GM19452 (cell line): ENCODE data around the gene SLC25A47.
A peak's percentile ranks its signal among the peaks of the same experiment; 100 is the strongest.
"Not testable (repeated sequence)": the region's sequence is repeated elsewhere in the genome, so short reads cannot be mapped to it uniquely, and the experiment has no call there.

Source experiments
- ATAC-seq: cut with Tn5 transposase; IDR thresholded peaks from one replicate; pipeline ENCODE4 v1.9.1; 2021; ENCODE audit not compliant: unreplicated experiment

The SLC25A47 gene

DNA sequence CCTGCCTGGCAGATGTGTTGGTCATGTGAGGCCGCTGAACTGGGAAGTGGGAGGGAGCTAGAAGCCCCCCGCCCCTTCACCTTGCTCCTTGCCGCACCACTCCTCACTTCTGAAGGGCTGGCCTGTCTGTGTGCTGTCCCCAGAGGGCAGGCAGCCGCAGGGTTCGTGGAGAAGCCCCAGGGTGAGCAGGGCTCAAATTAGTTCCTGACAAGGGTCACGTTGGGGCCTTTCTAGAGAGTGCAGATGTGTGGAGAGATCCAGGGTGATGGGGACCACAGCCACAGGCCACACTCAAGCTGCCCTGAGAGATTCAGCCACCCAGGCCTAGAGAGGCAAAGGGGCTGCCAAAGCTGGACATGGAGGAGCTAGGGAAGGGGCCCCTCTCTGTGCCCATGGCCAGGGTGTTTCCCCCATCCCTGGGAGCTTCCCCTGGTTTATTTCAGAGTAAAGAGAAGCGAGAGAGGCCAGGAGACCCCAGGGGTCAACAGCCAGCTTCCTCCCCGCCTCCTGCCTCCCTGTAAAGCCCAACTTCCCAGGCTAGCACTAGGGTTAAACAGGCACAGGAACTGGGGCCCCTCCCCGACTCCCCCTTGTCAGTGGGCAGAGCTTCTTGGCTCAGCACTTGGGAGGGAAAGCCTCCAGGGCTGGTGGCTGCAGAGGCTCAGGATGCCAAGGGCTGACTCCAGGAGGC lies 33.1 kb upstream of the SLC25A47 start:
- ATAC-seq = no peak

DNA sequence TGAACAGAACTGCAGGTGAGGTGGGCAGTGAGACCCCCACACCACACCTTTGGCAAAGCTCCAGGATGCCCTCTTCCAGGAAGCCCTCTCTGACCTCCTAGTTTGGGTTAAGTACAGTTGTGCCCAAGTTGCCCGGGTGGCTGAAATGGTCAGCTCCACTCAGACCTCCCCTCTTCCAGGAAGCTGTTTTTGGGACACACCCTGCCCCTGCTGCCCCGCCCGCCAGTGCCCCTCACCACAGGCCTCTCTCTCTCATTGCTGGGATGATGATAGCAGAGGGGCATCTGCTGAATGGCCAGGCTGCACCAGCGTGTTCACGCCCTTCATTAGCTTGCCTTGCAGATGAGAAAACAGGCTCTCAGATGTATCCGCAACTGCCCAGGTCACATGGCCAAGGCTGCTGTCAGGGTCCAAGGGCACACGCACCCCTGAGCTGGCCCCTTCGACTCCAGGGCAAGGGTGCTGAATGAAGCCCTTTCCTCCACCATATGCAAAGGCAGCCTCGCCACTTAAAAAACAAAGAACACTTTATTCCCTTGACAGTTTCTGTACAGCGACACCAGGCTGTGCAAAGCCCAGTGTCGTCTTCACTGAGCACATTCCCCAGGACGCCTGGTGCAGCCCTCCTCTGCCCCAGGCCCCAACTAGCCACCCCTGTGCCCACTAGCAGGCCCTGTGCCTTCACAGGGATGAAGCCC lies 32.4 kb upstream of the SLC25A47 start:
- ATAC-seq = no peak

DNA sequence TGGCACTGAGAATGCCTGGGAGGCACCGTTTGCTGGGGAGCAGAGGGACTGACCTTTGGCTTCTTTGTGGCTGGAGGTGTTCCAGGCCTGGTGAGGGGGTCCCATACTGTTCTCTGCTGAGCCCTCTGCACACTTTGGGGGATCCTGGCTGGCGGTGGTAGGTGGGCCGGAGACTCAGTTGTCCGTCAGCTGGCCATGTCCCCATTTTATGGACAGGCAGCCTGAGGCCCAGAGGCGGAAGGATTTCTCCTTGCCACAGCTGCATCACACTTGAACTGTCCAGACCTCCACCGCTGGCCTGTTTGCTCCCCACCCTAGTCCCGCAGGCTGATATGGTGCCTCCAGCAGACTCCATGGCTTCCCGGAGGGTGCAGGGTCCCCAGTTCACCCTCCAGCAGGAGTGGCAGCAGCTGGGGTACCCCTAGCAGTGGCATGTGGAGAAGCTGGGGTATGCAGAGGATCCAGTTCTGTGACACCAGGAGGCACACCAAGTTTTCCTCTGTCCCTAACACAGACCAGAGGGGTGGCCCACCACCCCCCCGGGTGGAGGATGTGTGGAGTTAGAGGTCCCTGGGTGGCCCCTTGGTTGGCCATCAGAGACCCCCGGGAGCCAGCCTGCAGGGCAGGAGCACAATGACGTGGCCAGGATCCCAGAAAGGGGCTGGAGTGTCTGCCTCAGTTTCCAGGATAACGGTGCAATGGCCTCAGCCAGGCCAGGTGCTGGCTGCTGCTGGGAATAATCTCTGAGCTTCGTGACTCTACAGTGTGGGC lies 31.6 kb upstream of the SLC25A47 start:
- no peak for ATAC-seq

DNA sequence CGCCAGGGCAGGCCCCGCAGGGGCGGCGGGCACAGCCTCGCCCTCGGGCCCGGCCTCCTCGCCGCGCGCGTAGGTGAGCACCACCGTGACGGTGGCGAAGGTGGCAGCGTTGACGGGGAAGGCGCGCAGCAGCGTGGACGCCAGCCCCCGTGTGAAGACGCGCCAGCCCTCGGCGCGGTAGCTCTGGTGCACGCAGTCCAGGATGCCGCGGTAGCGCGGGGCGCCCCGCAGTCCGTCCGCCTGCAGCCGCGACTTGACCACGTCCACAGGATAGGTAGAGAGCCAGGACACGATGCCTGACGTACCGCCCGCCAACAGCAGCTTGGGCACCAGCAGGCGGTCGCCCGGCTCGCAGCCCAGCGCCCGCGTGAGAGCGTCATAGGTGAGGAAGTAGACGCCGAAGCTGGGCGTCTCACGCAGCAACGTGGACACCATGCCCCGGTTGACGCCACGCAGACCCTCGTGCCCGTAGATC lies 30.8 kb upstream of the SLC25A47 start:
- no peak for ATAC-seq

DNA sequence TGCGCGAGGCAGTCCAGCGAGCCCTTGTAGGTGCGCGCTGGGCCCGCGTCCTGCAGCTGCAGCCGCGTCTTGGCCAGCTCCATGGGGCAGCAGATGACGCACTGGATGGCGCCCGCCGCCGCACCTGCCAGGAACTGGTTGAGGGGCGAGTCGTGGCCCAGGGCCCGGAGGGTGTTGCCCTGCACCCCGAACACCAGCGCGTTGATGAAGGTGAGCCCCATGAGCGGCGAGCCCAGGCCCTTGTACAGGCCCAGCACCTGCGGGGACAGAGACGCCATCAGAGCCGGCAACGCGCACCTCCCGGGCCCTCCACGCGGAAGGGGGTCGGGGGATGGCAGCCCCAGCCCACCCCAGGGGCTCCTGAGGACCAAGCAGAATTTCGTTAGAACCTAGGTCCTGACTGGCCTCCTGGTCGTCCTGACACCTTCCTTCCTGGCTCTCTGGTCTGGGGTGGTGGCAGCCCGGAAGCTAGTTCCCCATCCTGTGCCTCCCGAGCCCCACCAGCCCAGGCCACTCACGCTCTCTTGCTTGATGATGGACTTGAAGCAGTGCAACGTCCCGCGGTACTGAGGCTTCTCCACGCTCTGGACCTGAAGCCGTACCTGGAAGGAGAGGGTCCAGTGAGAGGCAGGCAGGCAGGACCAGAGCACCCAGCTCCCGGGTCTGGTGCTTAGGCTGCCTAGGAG lies 30.2 kb upstream of the SLC25A47 start:
- no peak for ATAC-seq

DNA sequence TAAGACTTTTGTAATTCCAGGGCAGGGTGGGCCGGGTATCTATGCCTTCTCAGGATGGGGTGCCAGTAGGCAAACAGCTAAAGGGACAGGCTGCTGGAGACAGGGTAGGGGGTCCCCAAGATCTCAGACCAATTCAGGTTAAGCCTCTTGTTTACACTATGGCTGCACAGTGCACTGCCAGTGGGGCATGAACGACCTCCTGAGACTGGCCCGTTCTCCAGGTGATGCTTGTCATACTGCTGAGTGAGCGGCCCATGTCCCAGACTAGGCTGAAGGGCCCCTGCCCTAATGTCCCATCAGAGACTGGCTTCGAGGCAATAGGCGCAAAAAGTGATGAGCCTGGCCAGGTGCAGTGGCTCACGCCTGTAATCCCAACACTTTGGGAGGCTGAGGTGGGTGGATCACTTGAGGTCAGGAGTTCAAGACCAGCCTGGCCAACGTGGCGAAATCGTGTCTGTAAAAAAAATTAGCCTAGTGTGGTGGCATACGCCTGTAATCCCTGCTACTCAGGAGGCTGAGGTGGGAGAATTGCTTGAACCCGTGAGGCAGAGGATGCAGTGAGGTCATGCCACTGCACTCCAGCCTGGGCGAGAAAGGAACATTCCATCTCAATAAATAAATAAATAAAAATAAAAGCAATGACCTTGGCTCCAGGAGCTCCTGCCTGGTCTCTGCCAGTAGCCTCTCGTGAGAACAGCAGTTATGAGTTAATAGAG lies 29.5 kb upstream of the SLC25A47 start:
- ATAC-seq = no peak

DNA sequence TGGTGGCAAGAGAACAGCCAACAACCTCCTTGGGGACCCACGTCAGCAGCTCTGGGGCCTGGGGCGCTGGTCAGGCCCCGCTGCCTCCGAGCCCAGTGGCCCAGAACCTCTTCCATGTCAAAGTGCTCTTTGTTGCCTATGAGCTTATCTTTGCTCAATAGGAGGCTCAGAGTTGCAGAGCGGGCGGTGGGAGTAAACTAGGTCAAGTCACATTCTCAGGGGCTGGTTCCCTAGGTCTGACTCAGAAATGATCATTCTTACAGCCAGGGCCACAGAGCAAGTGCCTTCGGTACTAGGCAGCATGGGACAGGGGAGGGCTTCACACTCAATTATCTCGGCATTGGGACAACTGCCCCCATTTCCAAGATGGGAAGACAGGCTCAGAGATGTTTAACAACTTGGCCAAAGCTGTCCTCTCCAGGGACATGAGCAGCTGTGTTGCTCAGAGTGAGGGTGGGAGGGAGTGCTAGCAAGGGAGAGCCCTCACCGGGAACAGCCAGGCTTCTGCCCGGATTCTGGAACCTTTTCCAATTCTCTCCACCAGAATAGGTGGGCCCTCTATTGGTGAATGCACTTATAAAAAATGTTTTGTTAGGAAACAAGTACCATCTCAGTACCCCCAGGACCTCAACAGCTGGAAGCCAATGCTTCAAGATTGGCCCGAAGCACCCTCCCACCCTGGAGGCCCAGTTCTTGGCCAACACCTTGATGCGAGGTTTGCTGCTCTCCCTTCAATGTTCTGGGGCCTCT lies 28.8 kb upstream of the SLC25A47 start:
- ATAC-seq = no peak

DNA sequence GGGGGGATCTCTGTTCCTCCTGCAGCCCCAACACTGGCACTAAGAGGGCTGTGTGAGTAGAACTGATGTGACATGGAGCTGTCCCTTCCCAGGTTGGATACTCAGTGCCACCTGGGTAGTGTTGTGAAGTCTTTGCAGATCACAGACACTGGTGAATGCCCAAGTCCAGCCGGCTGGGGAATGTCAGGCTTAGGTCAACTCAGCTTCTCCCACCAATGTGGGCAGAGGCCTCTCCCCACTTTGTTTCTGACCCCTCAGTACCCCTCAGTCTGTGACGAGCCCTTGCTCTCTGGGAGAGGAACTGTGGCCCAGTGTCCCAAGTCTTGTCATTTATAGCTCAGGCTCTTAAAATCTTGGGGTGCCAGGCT lies 28.2 kb upstream of the SLC25A47 start:
- no peak for ATAC-seq

DNA sequence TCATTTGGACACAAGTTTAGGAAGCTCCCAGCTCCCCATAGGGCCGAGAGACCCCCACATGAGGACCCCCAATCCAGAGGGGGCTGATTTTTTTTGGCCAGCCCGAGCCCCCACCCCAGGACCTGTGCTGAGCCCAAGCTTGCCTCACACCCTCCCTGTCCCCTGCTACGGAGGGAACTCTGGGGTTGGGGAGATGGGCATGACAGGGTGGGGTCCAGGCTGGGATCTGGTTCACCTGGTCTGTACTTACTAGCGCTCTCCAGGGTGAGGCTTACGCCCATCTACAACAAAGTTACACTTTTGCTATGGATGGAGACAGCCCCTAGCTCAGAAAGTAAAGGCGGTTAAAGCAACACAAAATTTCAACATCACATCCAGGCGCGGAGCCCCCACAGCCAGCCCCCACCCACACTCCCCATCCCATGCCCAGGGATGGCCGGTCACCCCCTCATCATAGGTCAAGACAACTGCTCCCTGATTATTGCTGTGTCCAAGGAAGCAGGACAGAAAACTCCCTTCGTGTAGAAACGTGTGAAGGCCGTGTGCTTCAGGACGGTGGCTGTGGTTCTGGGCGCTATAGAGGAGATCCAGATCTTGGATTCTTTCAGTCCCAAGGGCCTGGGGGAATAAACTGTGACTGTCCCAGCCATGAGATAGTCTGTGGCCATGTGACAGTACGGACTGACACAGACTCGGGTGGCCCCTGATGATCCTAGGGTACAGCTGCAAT lies 27.6 kb upstream of the SLC25A47 start:
- ATAC-seq = no peak

DNA sequence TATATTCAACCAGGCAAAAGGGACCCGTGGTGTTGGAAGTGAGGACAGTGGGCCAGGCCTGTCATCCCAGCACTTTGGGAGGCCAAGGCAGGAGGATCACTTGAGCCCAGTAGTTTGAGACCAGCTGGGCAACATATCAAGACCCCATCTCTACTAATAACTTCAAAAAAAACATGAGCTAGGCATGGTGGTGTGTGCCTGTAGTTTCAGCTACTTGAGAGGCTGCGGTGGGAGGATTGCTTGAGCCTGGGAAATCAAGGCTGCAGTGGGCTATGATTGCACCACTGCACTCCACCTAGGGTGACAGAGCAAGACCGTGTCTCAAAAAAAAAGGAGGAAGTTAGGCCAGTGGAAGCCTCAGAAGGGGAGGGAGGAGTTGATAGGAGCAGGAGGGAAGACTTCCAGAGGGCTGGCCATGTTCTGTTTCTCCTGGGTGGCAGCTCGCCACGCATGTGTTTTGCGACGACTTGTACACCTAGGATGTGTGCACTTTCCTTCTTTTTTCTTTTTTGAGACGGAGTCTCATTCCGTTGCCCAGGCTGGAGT lies 27.0 kb upstream of the SLC25A47 start:
- no peak for ATAC-seq

DNA sequence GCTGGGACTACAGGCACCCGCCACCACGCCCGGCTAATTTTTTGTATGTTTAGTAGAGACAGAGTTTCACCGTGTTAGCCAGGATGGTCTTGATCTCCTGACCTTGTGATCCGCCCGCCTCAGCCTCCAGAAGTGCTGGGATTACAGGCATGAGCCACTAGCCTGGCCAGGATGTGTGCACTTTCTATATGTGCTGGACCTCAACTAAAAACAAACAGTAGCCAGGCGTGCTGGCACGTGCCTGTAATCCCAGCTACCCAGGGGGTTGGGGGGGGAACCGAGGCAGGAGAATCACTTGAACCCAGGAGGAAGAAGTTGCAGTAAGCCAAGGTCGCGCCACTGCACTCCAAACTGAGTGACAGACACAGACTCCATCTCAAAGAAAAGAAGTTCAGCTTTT lies 26.4 kb upstream of the SLC25A47 start:
- ATAC-seq = not testable (repeated sequence)

DNA sequence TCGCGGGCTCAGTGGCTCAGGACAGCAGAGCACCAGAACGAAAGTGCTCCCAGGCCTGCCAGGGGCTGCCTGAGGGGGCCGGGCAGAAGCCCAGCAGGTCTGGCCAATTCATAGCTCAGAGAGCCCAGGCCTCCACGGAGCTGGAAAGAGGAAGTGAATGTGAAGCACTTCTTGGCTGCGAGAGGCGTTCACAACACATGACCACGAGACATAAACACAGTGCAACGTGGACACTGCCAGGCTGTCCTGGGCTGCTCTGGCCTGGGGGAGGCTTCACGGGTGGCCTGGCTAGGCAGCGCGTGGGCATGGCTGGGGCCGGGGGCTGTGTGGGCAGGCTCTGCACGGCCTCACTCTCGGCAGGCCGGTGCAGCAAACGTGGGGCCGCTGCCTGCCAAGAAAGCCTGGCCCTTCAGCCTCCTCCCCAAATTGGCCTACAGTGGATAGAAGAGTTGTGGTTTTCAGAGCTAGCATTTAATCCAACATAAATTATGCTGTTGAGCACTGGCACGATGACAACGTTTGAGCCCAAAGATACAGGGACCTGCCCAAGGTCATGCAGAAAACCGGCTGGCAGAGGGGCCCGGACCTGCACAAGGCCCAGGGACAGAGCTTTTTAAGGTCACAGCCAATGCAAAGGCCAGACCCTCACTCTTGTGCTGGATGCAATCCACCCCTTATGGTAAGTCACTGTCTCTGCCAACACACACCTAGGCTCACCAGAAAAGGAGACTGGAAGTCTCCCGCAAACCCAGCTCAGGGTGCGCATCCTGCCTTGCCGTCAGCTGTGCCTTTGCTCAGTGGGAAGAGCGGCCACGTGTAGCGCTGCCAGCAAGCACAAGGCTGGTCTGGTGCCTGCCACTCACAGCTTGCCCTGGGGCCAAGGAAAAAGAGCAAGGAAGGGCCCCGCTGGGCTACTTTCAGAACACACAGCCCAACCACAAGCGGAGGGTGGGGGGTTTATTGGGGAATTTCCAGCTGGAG lies 25.5 kb upstream of the SLC25A47 start:
- peak; percentile 83 for ATAC-seq

DNA sequence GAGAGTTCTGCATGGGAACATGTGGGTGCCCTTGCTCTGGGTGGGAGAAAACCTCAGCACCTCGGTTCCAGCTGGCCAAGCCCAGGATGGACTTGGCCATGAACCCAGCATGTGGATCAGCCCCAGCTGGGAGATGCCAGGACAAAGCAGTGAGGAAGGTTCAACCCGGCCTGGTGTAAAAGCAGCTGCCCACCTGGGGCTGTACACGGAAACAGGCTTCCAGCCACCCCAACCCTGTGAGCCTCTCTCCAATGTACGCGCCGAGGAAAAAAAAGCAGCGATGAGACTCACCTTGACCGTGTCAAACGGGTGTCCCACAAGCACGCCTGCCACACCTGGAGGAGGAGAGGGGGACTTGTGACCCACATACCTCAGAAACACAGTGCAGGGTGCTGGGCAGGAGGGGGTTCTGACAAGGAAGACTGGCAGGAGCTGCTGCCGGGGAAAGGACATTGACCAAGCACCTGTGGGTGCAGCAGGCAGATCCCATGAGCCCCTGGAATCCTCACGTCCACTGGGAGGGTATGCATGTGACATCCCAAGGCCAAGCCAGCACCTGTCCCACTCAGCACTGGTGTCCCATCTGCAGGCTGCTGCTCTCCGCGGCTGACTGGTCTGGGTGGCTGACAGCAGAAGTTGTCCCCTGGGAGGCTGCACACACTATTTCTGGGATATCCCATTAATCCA lies 24.4 kb upstream of the SLC25A47 start:
- no peak for ATAC-seq

DNA sequence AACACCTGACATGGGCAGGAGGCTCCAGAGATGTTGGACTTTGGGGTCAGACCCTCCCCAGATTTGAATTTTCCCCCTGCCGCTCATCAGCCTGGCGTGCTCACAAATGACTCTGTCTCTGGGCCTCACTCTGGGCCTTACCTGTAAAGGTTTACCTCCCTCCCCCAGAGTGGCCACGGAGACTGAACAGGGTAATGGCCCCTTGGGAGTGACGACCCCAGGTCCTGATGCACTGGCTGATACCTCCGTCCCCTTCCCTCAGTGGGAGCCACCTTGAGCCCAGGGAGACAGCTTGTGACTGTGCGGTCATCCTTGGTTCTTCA lies 23.9 kb upstream of the SLC25A47 start:
- ATAC-seq = no peak

DNA sequence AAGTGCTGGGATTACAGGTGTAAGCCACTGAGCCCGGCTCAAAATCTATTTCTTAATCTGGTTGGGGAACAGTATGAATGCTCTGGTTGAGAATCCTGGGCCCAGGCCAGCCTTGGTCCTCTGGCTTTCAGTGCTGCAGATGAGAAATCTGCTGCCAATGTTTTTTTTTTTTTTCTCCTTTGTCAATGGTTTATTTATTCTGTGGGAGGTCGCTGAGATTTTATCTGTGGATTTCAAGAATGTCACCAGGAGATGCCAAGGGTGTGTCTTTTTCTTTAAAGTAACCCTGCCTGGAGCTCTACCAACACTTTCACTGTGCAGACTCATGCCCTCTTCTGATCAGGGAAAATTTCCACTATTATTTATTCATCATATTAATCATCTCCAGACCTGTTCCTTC lies 20.5 kb upstream of the SLC25A47 start:
- no peak for ATAC-seq

DNA sequence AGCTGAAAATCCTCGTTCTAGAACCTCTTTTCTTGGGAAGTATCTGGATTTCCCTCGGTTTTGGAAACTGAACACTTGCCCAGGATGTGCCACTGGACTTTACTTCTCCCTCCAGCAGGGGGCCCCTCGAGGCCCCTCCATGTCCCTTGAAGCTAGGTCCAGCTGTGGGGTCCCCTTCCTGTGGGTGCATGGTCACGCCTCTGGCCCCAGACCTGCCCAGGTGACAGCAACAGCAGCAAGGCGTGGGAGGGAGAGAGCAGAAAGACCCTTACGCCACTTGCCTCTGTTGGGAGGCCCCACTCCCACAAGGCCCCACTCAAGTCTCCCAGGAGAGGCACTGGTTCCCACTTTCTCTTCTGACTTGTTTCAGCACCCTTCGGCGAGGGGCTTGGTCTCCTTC lies 20.0 kb upstream of the SLC25A47 start:
- ATAC-seq = no peak

DNA sequence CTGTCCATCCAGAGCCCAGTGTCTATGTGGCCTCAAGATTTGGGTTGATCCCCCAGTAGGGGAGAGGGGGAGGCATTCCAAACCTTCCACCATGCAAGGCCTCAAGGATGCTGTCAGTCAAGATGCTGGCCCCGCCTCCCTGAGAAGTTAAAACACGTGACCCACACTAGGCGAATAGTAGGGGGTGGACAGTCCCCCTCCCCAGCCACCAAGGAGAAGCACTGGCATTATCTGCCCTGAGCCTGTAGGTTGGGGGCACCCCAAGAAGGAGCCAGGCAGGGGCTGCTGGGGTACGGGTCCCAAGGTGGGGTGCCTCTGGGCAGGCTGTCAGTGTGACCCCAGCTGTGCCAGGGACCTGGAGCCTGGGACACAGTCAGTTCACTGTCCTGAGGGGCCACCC lies 19.2 kb upstream of the SLC25A47 start:
- no peak for ATAC-seq
